ENCODE measurements around the gene TBC1D5. TPM values are rescaled to one million over a fixed set of nuclear protein-coding genes. Genes with fewer than 3 reads are reported as not detected.

Gene TBC1D5
- total and polyA plus RNA-seq, 2 of the 8 experiments (the other 6 are each of a cell fraction or from before 2014, with no cell fraction given), result 11.0 to 22.9 TPM

GRCh38 chr3:17738219-17738618 lies 4.2 kb downstream of the TBC1D5 start:
- Histone ChIP-seq H3K4me1 (replicated peaks in 1 of 4; ENCODE audit: control insufficient read depth in 3 of 4, insufficient read depth in 4 of 4, low read length in 3 of 4) (peaks cover 2 to 8% (median 5%) of the 10 kb centered on the region in 4 experiments; a peak in 3 of 7 replicates), H3K23me2 (ENCODE audit: low read depth, low read length) (peaks cover 3% of the 10 kb centered on the region), H3K9ac (replicated peaks in 1 of 4; ENCODE audit: extremely low read depth in 1 of 4, low read depth in 3 of 4, low read length in 3 of 4) (no peak overlapping the region), H2AK5ac (ENCODE audit: low read depth, low read length) (no peak overlapping the region), H4K91ac (replicated peaks; ENCODE audit: insufficient read length, low read length) (no peak overlapping the region), H3K79me2 (ENCODE audit: control insufficient read depth in 1 of 2, insufficient read depth in 2 of 2, low read length in 2 of 2) (peaks cover 0 to 41% of the 10 kb centered on the region in 2 experiments; a peak in 2 of 4 replicates), H3K27me3 (replicated peaks in 1 of 4; ENCODE audit: control insufficient read depth in 3 of 4, extremely low read depth in 1 of 4, insufficient read depth in 3 of 4, low read length in 3 of 4) (no peaks in the 10 kb centered on the region), H2BK12ac (ENCODE audit: low read depth, low read length) (no peak overlapping the region), H2BK20ac (ENCODE audit: low read length) (no peak overlapping the region), H3K27ac (ENCODE audit: low read depth, low read length) (no peak overlapping the region), H3K4me3 (ENCODE audit: extremely low read depth in 1 of 4, insufficient read depth in 2 of 4, low read depth in 3 of 4, low read length in 4 of 4) (no peak overlapping the region), H3K56ac (replicated peaks; ENCODE audit: insufficient read length, low read depth, low read length) (no peak overlapping the region), H4K5ac (ENCODE audit: insufficient read length, low read depth, low read length) (no peak overlapping the region), H4K20me1 (replicated peaks in 1 of 2; ENCODE audit: control insufficient read depth in 1 of 2, insufficient read depth in 2 of 2, low read length in 2 of 2) (no peaks in the 10 kb centered on the region), H3K79me1 (ENCODE audit: low read depth, low read length) (no peaks in the 10 kb centered on the region; the same call in 1 of the 2 replicates), H2BK15ac (ENCODE audit: low read length) (no peak overlapping the region), H3K9me3 (ENCODE audit: insufficient read depth in 2 of 2, low read depth in 1 of 2, low read length in 1 of 2) (no peaks in the 10 kb centered on the region), H3K4me2 (ENCODE audit: insufficient read depth in 1 of 2, low read depth in 2 of 2, low read length in 2 of 2) (no peak overlapping the region), H3K14ac (ENCODE audit: insufficient read length) (no peak overlapping the region), H2BK5ac (ENCODE audit: low read depth, low read length) (no peak overlapping the region), H3K4ac (replicated peaks; ENCODE audit: insufficient read length, low read depth, low read length) (no peak overlapping the region), H2BK120ac (replicated peaks; ENCODE audit: low read depth, low read length) (no peak overlapping the region), H2AFZ (ENCODE audit: low read length) (no peak overlapping the region), H3K36me3 (ENCODE audit: control insufficient read depth in 2 of 4, insufficient read depth in 4 of 4, low read length in 3 of 4) (no peaks in the 10 kb centered on the region), H4K8ac (ENCODE audit: extremely low read depth, insufficient read depth, low read length) (no peak overlapping the region), H3K18ac (ENCODE audit: extremely low read depth, low read length) (no peak overlapping the region), H3K23ac (ENCODE audit: insufficient read length) (no peak overlapping the region)
- TF ChIP-seq RFX5 (IDR thresholded peaks at IDR 0.05; ENCODE audit: borderline replicate concordance, low read depth, low read length) (no peak), TAF7 (optimal IDR thresholded peaks at IDR 0.05; ENCODE audit: borderline replicate concordance, low read depth, low read length) (no peak), BCL11A (IDR thresholded peaks at IDR 0.05; ENCODE audit: low read depth in 2 of 2, low read length in 2 of 2) (no peak), CHD2 (IDR thresholded peaks at IDR 0.05; ENCODE audit: low read length) (no peak), CHD1 (IDR thresholded peaks at IDR 0.05; ENCODE audit: low read depth, low read length) (no peak), MAFK (IDR thresholded peaks at IDR 0.05; ENCODE audit: low read depth, low read length) (no peak), CBX5 (IDR thresholded peaks at IDR 0.05; ENCODE audit: low read depth, low read length) (no peak), KDM4A (IDR thresholded peaks at IDR 0.05; ENCODE audit: low read depth, low read length, severe bottlenecking) (no peak)
- POLR2A ChIA-PET (ENCODE audit: partially characterized antibody), result no interaction called here
- WGBS, 2 experiments (ENCODE audit: extremely low coverage in 1 of 2, insufficient coverage in 1 of 2, insufficient read length in 1 of 2, insufficient replicate concordance in 2 of 2, low coverage in 1 of 2, low lambda C conversion rate in 2 of 2, missing lambda C conversion rate in 1 of 2), result 90% methylated on average over 2 of the region's 2 CpGs; no CpG with 5 or more reads in 1 of the 2 experiments
- FAIRE-seq (no peak), DNase-seq (ENCODE audit: low read depth in 1 of 2, low spot score in 2 of 2) (no peak)
- CTCF ChIA-PET (ENCODE audit: partially characterized antibody), result interaction anchor here (0.6 to 0.8 kb wide), 3 partner anchors 93 to 307 kb away, joined by 3 to 4 read pairs (median 3); no protein-coding TSS in a partner anchor
